Gastroesophageal sphincter (tissue), 4 donors: ENCODE data around the gene DYSF. TPM values are rescaled to one million over a fixed set of nuclear protein-coding genes. Genes with fewer than 3 reads are reported as not detected.

ENCODE experiments used
- ATAC-seq: fragments of 150-250 bp; one replicate; pipeline ENCODE4 v1.9.1; 2016; ENCODE audit warnings: mild to moderate bottlenecking, moderate library complexity
- H3K27ac ChIP-seq, 4 donors: fragments of 200-600 bp; sonication (generic) in 3 of 4; 1 replicate in 3 of 4; 2 replicates in 1 of 4; pipeline ENCODE4 v1.5.1; 2016 to 2019
- H3K27me3 ChIP-seq: fragments of 200-600 bp; sonication (generic); one replicate; pipeline ENCODE4 v1.5.1; 2019
- H3K36me3 ChIP-seq, 2 donors: fragments of 200-600 bp; sonication (generic); one replicate each; pipeline ENCODE4 v1.5.1; 2019; ENCODE audit warnings: control low read depth in 1 of 2
- H3K4me1 ChIP-seq, 3 donors: fragments of 200-600 bp; sonication (generic); 1 replicate in 2 of 3; 2 replicates in 1 of 3; pipeline ENCODE4 v1.5.1; 2016 to 2019; ENCODE audit warnings: control low read depth in 2 of 3
- H3K4me3 ChIP-seq, 2 donors: fragments of 200-600 bp; sonication (generic); one replicate each; pipeline ENCODE4 v1.5.1; 2019; ENCODE audit warnings: mild to moderate bottlenecking in 1 of 2, moderate library complexity in 1 of 2
- H3K9me3 ChIP-seq, 3 donors: fragments of 200-600 bp; sonication (generic); one replicate each; pipeline ENCODE4 v1.5.1; 2017 to 2019; ENCODE audit warnings: control low read depth in 2 of 3
- EP300 ChIP-seq: sonication (generic); formaldehyde crosslinking; IDR thresholded peaks from one replicate; pipeline ENCODE4 v1.6.1; 2017; ENCODE audit warnings: antibody characterized with exemption, mild to moderate bottlenecking
- POLR2A ChIP-seq, 2 donors: fragments of 450-650 bp; IDR thresholded peaks; one replicate each; pipeline ENCODE4 v1.6.1; 2017; ENCODE audit warnings: antibody characterized with exemption in 2 of 2, mild to moderate bottlenecking in 2 of 2, moderate library complexity in 1 of 2
- POLR2AphosphoS5 ChIP-seq: sonication (generic); formaldehyde crosslinking; IDR thresholded peaks from one replicate; pipeline ENCODE4 v1.6.1; 2017; ENCODE audit warnings: antibody characterized with exemption
- WGBS, 2 donors: methylation state at CpG; one replicate each; pipeline ENCODE4 v1.1.5; 2018; ENCODE audit warnings: low coverage in 1 of 2; 5-methylcytosine and 5-hydroxymethylcytosine counted together
- total RNA-seq, 4 donors: library from RNA; depleted of rRNA; stranded (reverse); fragments of >200 nt; gene quantifications; one replicate each; pipeline ENCODE4 v1.1.0, GENCODE V29; 2016
- TF ChIP-seq, protein P1 (sequence below), 4 experiments: fragments of 200-600 bp in 2 of 4; fragments of 450-650 bp in 2 of 4; sonication (generic) in 1 of 4; IDR thresholded peaks; one replicate each; pipeline ENCODE4 v1.5.1; 2017 to 2019; ENCODE audit warnings: antibody characterized with exemption in 4 of 4, mild to moderate bottlenecking in 2 of 4, moderate library complexity in 2 of 4

Gene DYSF
- total RNA-seq, 4 donors from 2014 or later = 11.0 to 50.1 (median 17.4) TPM

DNA sequence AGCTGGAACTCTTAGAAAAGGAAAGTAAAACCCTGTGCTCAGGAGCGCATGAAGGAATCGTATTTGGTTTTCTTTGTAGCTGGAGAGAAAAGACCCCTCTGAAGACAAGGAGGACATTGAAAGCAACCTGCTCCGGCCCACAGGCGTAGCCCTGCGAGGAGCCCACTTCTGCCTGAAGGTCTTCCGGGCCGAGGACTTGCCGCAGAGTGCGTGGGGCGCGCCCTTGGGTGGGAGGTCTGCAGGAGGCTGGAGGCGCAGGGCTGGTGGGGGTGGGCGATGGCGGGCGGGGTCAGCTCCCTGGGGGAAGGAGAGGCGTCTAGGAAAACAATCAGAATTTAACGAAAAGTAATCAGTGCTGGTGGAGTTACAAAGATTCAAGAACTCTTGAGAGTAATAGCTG, 72.8 kb downstream of the DYSF start:
- no peaks in the 10 kb centered on the region for H3K4me1 ChIP-seq
- no peak for ATAC-seq
- H3K27me3 ChIP-seq = no peaks in the 10 kb centered on the region
- WGBS, 2 donors = 92 to 96% methylated on average over 4 to 7 of the region's 17 CpGs
- no peaks in the 10 kb centered on the region for H3K9me3 ChIP-seq
- no peak overlapping the region for H3K4me3 ChIP-seq
- no peak overlapping the region for H3K27ac ChIP-seq
- TF ChIP-seq, protein P1, sequence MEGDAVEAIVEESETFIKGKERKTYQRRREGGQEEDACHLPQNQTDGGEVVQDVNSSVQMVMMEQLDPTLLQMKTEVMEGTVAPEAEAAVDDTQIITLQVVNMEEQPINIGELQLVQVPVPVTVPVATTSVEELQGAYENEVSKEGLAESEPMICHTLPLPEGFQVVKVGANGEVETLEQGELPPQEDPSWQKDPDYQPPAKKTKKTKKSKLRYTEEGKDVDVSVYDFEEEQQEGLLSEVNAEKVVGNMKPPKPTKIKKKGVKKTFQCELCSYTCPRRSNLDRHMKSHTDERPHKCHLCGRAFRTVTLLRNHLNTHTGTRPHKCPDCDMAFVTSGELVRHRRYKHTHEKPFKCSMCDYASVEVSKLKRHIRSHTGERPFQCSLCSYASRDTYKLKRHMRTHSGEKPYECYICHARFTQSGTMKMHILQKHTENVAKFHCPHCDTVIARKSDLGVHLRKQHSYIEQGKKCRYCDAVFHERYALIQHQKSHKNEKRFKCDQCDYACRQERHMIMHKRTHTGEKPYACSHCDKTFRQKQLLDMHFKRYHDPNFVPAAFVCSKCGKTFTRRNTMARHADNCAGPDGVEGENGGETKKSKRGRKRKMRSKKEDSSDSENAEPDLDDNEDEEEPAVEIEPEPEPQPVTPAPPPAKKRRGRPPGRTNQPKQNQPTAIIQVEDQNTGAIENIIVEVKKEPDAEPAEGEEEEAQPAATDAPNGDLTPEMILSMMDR (IDR thresholded peaks at IDR 0.05) = no peak
- no peak for TF ChIP-seq EP300
- no peak for TF ChIP-seq POLR2A (IDR thresholded peaks at IDR 0.05)
- H3K36me3 ChIP-seq = peaks cover 0 to 71% of the 10 kb centered on the region in 2 donors

DNA sequence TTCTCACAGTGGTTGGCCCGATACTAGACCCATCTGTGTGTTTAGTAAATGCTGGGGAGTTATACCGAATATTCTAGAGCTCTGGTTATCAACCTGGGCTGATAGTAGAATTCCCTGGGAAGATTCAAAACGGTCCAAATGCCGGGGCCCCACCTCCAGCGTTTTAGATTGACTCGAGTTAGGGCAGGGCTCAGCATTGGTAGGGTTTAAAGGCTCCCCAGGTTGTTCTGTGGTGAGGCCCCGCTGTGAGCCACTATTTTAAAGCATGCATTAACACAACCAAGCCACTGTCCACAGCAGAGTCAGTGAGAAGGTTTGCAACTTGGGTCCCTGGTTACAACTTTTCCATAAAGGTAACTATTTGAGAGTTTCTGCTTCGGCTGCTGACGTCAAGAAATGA, 73.6 kb downstream of the DYSF start:
- no peak for TF ChIP-seq POLR2AphosphoS5
- TF ChIP-seq EP300 = no peak
- H3K4me3 ChIP-seq = no peak overlapping the region
- H3K4me1 ChIP-seq = no peaks in the 10 kb centered on the region
- H3K36me3 ChIP-seq = peaks cover 0 to 63% of the 10 kb centered on the region in 2 donors
- 40 to 96% methylated on average over 1 to 3 of the region's 9 CpGs for WGBS, 2 donors
- no peaks in the 10 kb centered on the region for H3K9me3 ChIP-seq
- no peak overlapping the region for H3K27ac ChIP-seq
- H3K27me3 ChIP-seq = no peaks in the 10 kb centered on the region
- no peak for ATAC-seq

DNA sequence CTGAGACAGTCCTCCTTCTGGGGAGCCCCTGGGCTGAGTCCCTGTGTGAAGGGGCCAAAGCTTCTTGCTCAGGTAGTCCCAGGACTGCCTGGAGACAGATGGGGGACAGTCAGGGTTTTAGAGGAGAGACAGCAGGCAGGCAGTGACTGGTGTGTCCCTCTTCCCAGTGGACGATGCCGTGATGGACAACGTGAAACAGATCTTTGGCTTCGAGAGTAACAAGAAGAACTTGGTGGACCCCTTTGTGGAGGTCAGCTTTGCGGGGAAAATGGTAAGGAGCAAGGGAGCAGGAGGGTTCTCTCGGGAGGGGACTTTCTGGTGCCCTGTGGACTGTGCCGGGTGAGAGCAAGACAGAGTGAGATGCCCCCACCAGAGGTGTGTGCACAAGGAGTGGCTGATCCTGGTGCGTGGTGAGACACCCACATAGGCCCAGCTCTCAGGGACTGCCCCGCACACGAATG, 74.8 kb downstream of the DYSF start:
- Histone ChIP-seq H3K4me3 (no peak overlapping the region), H3K4me1 (no peaks in the 10 kb centered on the region), H3K36me3 (peaks cover 0 to 56% of the 10 kb centered on the region in 2 donors), H3K9me3 (no peaks in the 10 kb centered on the region), H3K27ac (no peak overlapping the region), H3K27me3 (no peaks in the 10 kb centered on the region)
- no peak for TF ChIP-seq POLR2A (IDR thresholded peaks at IDR 0.05)
- TF ChIP-seq POLR2AphosphoS5 = no peak
- TF ChIP-seq, protein P1 (IDR thresholded peaks at IDR 0.05) = no peak
- no peak for TF ChIP-seq EP300
- no peak for ATAC-seq
- WGBS, 2 donors = 79% methylated on average over 3 of the region's 10 CpGs; no CpG with 5 or more reads in 1 of the 2 donors

DNA sequence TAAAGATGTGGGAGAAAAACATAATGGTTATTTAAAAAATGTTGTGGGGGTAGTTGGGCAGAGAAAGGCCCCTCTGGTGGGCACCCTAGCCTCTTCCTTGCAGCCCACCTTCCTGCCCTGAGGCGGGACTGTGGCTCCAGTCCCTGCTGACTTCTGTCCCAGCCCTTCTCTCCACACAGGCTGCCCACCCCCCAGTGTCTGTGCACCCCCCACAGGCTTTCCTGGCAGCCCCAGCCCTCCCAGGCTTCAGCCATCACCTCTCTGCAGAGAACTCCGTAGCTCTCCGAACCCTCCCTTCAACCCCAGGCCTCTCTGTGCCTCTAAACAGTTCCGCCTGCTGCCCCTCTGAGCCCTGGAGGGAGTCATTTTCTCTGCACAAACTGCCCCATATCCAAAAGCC, 75.4 kb downstream of the DYSF start:
- ATAC-seq = no peak
- H3K9me3 ChIP-seq = no peaks in the 10 kb centered on the region
- peaks cover 0 to 54% of the 10 kb centered on the region in 2 donors for H3K36me3 ChIP-seq
- no peak overlapping the region for H3K4me3 ChIP-seq
- WGBS, 2 donors = 77 to 90% methylated on average over 2 to 4 of the region's 4 CpGs
- H3K27me3 ChIP-seq = no peaks in the 10 kb centered on the region
- H3K27ac ChIP-seq = no peak overlapping the region
- H3K4me1 ChIP-seq = no peaks in the 10 kb centered on the region
- TF ChIP-seq EP300 = no peak
- TF ChIP-seq, protein P1 (IDR thresholded peaks at IDR 0.05) = no peak
- TF ChIP-seq POLR2AphosphoS5 = no peak
- TF ChIP-seq POLR2A (IDR thresholded peaks at IDR 0.05) = no peak

DNA sequence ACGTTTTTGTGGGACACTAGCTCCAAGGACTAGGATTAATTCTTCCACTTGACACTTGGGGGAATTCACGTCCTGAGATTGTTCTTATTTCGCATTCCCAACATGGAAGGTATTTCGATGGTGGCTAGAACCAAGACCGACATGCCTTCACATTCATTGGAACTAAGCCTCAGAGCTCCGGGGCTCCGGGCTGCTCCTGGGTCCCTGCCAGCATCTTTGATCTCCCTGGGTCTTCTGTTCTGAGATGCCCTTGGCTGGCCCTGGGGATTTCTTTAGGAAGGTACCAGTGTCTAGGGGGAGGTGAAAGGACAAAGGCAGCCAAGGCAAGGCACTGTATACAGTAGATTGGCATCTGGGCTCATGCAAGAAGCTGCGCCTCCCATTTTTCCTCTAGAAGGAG, 76.8 kb downstream of the DYSF start:
- Histone ChIP-seq H3K9me3 (no peaks in the 10 kb centered on the region), H3K36me3 (peaks cover 0 to 52% of the 10 kb centered on the region in 2 donors), H3K27me3 (no peaks in the 10 kb centered on the region), H3K4me1 (no peaks in the 10 kb centered on the region), H3K4me3 (no peak overlapping the region), H3K27ac (no peak overlapping the region)
- TF ChIP-seq, protein P1 (IDR thresholded peaks at IDR 0.05) = no peak
- no peak for TF ChIP-seq POLR2AphosphoS5
- TF ChIP-seq EP300 = no peak
- no peak for TF ChIP-seq POLR2A (IDR thresholded peaks at IDR 0.05)
- WGBS, 2 donors = 0 to 76% methylated on average over 1 to 3 of the region's 8 CpGs
- ATAC-seq = no peak
